KMS-11 (cell line): ENCODE data around the gene SPATA16.

Source experiments
- H2AFZ ChIP-seq: fragments of 200-600 bp; sonication (generic); 2 replicates; pipeline ENCODE4 v1.6.1; 2016; ENCODE audit warnings: antibody characterized with exemption, mixed run types, low read depth
- H3K27ac ChIP-seq: fragments of 200-600 bp; sonication (generic); 2 replicates; pipeline ENCODE4 v1.6.1; 2016; ENCODE audit warnings: mild to moderate bottlenecking, mixed run types
- H3K27me3 ChIP-seq: fragments of 200-600 bp; sonication (generic); 2 replicates; pipeline ENCODE4 v1.6.1; 2017; ENCODE audit warnings: mild to moderate bottlenecking, low read depth, mixed run types, moderate library complexity; ENCODE audit not compliant: insufficient read depth
- H3K36me3 ChIP-seq: fragments of 200-600 bp; sonication (generic); 2 replicates; pipeline ENCODE4 v1.6.1; 2017; ENCODE audit warnings: mild to moderate bottlenecking, mixed run types; ENCODE audit not compliant: insufficient read depth
- H3K4me1 ChIP-seq: fragments of 200-600 bp; sonication (generic); 2 replicates; pipeline ENCODE4 v1.6.1; 2016; ENCODE audit warnings: mild to moderate bottlenecking, low read depth, mixed run types; ENCODE audit not compliant: poor library complexity, severe bottlenecking
- H3K4me2 ChIP-seq: fragments of 200-600 bp; sonication (generic); 2 replicates; pipeline ENCODE4 v1.7.0; 2016; ENCODE audit warnings: mild to moderate bottlenecking, mixed run types
- H3K4me3 ChIP-seq: fragments of 200-600 bp; sonication (generic); IDR thresholded peaks from 2 replicates; pipeline ENCODE4 v1.6.1; 2017; ENCODE audit warnings: low read depth, low read length, mixed read lengths; ENCODE audit not compliant: insufficient read depth
- H3K79me2 ChIP-seq: fragments of 200-600 bp; sonication (generic); 2 replicates; pipeline ENCODE4 v1.6.1; 2016; ENCODE audit warnings: low read depth, mixed run types; ENCODE audit not compliant: insufficient read depth
- H3K9ac ChIP-seq: fragments of 200-600 bp; sonication (generic); 2 replicates; pipeline ENCODE4 v1.6.1; 2016; ENCODE audit warnings: mild to moderate bottlenecking, mixed run types
- H4K20me1 ChIP-seq: fragments of 200-600 bp; sonication (generic); 2 replicates; pipeline ENCODE4 v1.6.1; 2016; ENCODE audit warnings: mild to moderate bottlenecking, mixed run types; ENCODE audit not compliant: insufficient read depth
- CTCF ChIP-seq: fragments of 200-600 bp; sonication (generic); conservative IDR thresholded peaks from 2 replicates; pipeline ENCODE4 v1.6.1; 2017; ENCODE audit warnings: low read depth, mild to moderate bottlenecking, antibody characterized with exemption, low read length, moderate library complexity, mixed read lengths

SPATA16 gene

DNA sequence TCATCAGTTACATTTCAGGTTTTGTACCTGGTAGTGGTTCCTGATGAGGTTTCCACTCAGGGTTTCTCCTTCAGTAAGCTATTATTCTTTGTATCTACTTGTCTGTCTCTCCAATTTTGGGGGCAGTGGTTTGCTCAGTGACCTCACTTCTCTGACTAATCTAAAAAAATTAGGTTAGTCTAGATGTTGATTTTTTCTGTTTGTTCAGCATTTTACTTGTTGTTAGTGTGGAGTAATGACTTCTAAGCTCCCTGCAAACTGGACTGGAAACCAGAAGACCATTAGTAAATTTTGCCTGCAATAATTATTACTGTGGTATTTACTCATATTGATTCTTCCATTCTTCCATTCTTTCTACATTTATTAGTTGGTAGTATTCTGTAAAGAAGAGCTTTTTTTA is 139.4 kb downstream of the SPATA16 start:
- no peaks in the 10 kb centered on the region for H3K4me1 ChIP-seq
- H2AFZ ChIP-seq: no peak overlapping the region
- no peak overlapping the region for H3K27ac ChIP-seq
- H3K36me3 ChIP-seq: no peaks in the 10 kb centered on the region
- TF ChIP-seq CTCF: no peak
- H4K20me1 ChIP-seq: no peaks in the 10 kb centered on the region
- no peak overlapping the region for H3K4me2 ChIP-seq
- no peak overlapping the region for H3K9ac ChIP-seq
- H3K4me3 ChIP-seq: no peak overlapping the region
- H3K27me3 ChIP-seq: no peaks in the 10 kb centered on the region
- H3K79me2 ChIP-seq: no peaks in the 10 kb centered on the region

GRCh38 chr3:173000553-173000952 is 140.5 kb downstream of the SPATA16 start:
- H3K4me2 ChIP-seq: no peak overlapping the region
- no peak overlapping the region for H3K4me3 ChIP-seq
- H3K9ac ChIP-seq: no peak overlapping the region
- no peak for TF ChIP-seq CTCF
- H4K20me1 ChIP-seq: no peaks in the 10 kb centered on the region; the same call in 1 of the 2 replicates
- H3K27me3 ChIP-seq: no peaks in the 10 kb centered on the region
- no peak overlapping the region for H3K27ac ChIP-seq
- no peaks in the 10 kb centered on the region for H3K4me1 ChIP-seq
- no peaks in the 10 kb centered on the region for H3K79me2 ChIP-seq
- no peaks in the 10 kb centered on the region for H3K36me3 ChIP-seq
- no peak overlapping the region for H2AFZ ChIP-seq

DNA sequence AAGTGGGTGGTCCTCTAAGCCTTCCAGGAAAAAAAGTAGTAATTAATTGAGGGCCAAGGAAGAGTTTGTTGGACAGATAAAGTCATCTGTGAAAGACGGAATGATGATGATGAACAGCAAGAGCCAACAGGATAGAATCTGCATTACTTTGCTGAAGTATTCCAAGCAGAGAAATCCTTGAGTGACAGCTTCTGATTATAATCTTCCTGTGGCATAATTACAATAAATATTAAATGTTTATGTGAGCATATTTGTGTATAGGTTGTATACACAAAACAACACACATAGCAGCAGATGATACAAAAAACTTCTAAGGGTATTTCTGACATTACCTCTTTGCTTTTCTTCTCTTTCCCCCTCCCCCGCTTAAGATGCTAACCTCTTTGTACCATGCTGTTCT is 147.6 kb downstream of the SPATA16 start:
- Histone ChIP-seq H4K20me1 (no peaks in the 10 kb centered on the region; the same call in 1 of the 2 replicates), H3K36me3 (no peaks in the 10 kb centered on the region), H3K27me3 (no peaks in the 10 kb centered on the region), H3K27ac (no peak overlapping the region), H3K4me1 (peaks cover 5% of the 10 kb centered on the region), H3K4me3 (no peak overlapping the region), H3K9ac (no peak overlapping the region), H3K4me2 (no peak overlapping the region), H3K79me2 (no peaks in the 10 kb centered on the region), H2AFZ (no peak overlapping the region)
- no peak for TF ChIP-seq CTCF

DNA sequence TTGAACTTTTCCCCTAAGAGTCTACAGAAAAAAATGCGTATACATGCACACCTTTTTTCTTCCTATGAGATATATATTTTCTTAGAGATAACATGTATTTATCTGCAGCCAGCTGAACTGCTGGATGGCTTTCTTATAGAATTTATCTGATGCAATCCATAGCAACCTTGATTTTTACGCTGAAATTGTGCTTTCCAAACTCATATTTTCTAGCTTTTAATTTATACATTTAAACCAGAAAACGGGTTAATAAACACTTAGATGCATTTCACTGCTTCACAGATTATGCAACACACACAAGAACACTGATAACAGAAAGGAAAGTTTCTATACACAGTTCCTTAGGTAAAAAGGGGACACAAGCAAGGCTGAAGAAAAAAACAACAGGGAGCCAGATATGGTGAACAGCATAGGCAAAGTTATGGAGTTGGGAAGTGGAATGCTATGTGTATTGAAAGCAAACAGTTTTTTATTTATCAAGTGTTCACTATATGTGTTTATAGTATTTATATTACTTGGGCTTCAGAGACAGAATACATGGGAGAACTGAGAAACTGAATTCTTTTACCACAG is 149.5 kb downstream of the SPATA16 start:
- H2AFZ ChIP-seq: no peak overlapping the region

More for the DNA sequence above, 149.5 kb downstream of the SPATA16 start:
- Histone ChIP-seq H3K27ac (no peak overlapping the region), H3K27me3 (no peaks in the 10 kb centered on the region), H3K36me3 (no peaks in the 10 kb centered on the region), H3K4me1 (peaks cover 5% of the 10 kb centered on the region), H3K4me3 (no peak overlapping the region), H3K4me2 (no peak overlapping the region; the same call in 1 of the 2 replicates), H4K20me1 (no peaks in the 10 kb centered on the region; the same call in 1 of the 2 replicates), H3K9ac (no peak overlapping the region), H3K79me2 (no peaks in the 10 kb centered on the region)
- TF ChIP-seq CTCF: no peak
